ENCODE measurements around the gene RIF1.

- TF ChIP-seq CTCF (IDR thresholded peaks at IDR 0.05) (no peak), POLR2AphosphoS5 (IDR thresholded peaks at IDR 0.05) (no peak)
Observed at GRCh38 chr2:151410485-151410834, 758 bp downstream of the RIF1 start.

Measured in esophagus muscularis mucosa (tissue), 3 donors.